Left colon (tissue), 2 donors: ENCODE results near the gene CCNQ. TPM values are rescaled to one million over a fixed set of nuclear protein-coding genes. Genes with fewer than 3 reads are reported as not detected.
A peak's percentile ranks its signal among the peaks of the same experiment; 100 is the strongest.

ENCODE experiments used
- ATAC-seq: fragments of 200-7000 bp; cut with Tn5 transposase; one replicate; pipeline ENCODE4 v1.9.1; 2020; ENCODE audit warnings: mild to moderate bottlenecking, moderate library complexity
- DNase-seq, 2 donors: peaks; one replicate each; pipeline ENCODE4 v3.0.0-alpha.2; 2020
- intact Hi-C, 2 donors: fragments of 100-400 bp; cut with DNase I in 1 of 2; cut with micrococcal nuclease in 1 of 2; formaldehyde crosslinking; loops; one replicate each; pipeline versions ENCODE4 v1.11.2 to v1.14.0; 2022; cut with DNase I, micrococcal nuclease
- total RNA-seq, 2 donors: library from RNA; stranded (reverse); fragmentation: NEBNext Ultra II Directional; extraction: Animal tissue kit (Norgen Biotek cat#: 25700); gene quantifications; one replicate each; pipeline ENCODE4 v1.2.1, GENCODE V29; 2021
- donor health status: DM: no; HTN: no; CAD: no.
- donor health status: DM: yes; HTN: yes; CAD: no.

The CCNQ gene
- total RNA-seq, 2 donors from 2014 or later, result 20.4 to 21.8 TPM

GRCh38 chrX:153638436-153639176 lies 39.7 kb upstream of the CCNQ start:
- DNase-seq (no peak), ATAC-seq (no peak)
- intact Hi-C loops, result no loop called here

- intact Hi-C loops, result no loop called here
- ATAC-seq, result no peak
- no peak for DNase-seq
These were observed 39.1 kb upstream of the CCNQ start for GRCh38 chrX:153638041-153638371.

DNA sequence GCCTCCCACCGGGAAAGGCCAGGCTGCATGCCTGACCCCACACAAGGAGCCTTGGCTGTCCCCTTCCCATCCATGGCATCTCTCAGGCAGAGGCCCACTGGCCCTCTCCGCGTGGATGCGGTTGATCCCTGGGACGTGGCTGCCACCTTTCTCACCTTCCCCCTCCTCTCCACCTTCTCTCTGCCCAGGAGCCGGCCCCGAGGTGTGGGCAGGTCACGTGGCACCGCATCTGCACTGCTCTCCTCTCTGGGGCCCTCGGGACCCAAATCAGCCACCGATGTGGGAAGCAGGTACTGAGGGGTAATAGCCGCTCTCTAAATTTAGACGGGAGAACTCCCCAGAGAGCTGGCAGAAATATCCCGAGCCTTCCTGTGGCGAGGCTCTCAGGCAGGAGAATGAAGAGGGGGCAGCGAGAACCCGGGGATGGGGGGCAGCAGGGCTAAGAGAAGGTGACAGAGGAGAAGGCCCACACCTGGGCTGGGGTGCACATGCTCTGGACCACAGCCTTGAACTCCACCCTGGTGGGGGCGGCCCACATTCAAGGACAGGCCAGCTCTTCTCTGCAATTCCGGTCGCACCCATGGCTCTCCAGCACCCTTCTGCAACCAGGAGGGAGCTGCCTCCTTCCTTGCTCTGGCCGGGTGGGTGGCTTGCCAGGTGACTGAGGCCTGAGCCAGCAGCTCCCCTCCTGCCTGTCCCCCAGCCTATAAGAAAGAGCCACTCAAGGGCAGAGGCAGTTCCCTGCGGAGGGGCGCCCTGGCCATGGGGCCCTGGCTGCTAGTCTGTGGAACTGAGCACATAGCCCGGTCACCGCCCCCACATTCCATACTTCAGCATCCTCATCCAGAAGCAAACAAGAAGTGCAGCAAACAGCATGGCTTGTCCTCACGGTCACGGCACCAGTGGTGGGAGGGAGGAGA lies 38.4 kb upstream of the CCNQ start:
- DNase-seq, result no peak
- intact Hi-C loops, result no loop called here

GRCh38 chrX:153636716-153637115 lies 37.8 kb upstream of the CCNQ start:
- DNase-seq (no peak), ATAC-seq (no peak)
- intact Hi-C loops, result no loop called here

More for the DNA sequence above, 38.4 kb upstream of the CCNQ start:
- ATAC-seq, result no peak

- intact Hi-C loops, result no loop called here
- DNase-seq (peak in 1 of 2 donors; percentile 54), ATAC-seq (peak; percentile 74)
These were observed 37.1 kb upstream of the CCNQ start for GRCh38 chrX:153635788-153636668.

- intact Hi-C loops, result no loop called here
- no peak for ATAC-seq
- no peak for DNase-seq
These were observed 36.4 kb upstream of the CCNQ start for GRCh38 chrX:153635388-153635787.

GRCh38 chrX:153634832-153635231 lies 35.9 kb upstream of the CCNQ start:
- no peak for DNase-seq
- intact Hi-C loops, result no loop called here
- no peak for ATAC-seq

GRCh38 chrX:153634236-153634635 lies 35.3 kb upstream of the CCNQ start:
- intact Hi-C loops, result no loop called here
- DNase-seq (no peak), ATAC-seq (no peak)

- intact Hi-C loops, result no loop called here
- ATAC-seq (no peak), DNase-seq (no peak)
These were observed 34.8 kb upstream of the CCNQ start for GRCh38 chrX:153633607-153634180.

DNA sequence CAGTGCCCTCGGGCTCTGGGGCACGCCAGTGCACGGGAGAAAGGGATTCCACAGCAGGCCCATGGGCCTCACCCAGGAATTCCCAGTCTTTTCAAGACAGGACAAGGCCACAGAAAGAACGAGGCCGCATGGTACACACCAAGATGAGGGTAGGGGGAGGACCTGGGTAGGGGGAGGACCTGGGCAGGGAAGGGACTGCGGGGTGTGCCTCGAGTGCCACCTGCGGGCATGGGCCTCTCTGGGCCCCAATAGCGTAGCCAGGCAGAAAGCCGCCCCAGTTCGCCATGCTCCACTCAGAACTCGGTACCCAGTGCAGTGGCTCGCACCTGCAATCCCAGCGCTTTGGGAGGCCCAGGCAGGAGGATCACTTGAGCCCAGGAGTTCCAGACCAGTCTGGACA lies 34.1 kb upstream of the CCNQ start:
- ATAC-seq (no peak), DNase-seq (no peak)
- intact Hi-C loops, result no loop called here

DNA sequence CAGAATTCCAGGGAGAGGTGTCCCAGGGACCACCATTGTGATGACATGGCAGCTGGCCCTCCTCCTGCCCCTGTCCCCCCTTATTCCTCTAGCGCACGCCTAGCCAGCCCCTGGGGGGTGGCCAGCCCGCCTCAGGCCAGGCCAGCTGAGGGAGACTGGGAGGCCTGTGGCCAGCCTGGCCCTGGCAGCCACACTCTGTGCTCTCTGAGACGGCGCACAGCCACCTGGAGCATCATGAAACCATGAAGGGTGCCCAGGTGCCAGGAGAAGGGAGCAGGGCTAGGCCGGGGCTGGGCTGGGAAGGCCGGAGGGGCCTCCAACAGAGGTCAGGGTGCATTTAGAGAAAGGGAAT lies 33.6 kb upstream of the CCNQ start:
- no peak for DNase-seq
- no peak for ATAC-seq
- intact Hi-C loops, result no loop called here

DNA sequence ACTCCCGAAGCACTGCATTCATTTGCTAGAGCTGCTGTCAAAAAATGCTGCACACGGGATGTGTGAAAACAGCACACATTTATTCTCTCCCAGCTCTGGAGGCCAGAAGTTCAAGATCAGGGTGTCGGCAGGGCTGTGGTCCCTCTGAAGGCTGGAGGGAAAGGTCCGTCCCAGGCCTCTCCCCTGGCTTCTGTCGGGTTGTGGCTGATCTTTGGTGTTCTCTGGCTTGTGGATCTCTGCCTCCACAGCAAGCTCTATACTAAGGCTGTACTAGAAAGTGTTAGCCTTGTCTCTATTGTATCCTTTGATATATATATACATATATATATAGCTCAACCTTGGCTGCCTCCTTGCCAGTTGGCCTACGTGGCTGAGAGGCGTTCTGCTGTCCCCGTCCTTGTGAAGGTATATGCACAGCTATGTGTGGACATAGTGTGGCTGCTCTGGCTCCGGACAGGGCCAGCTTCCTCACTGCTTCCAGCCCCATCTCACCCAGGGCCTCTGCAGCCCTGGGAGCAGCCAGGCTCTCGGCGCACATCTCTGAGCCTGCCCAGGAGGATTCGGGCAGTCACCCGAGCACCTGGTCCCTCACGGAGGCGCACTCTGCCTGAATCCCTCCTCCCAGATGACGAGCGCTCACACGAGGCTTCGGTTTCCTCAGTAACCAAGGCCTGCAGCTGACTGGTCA lies 33.1 kb upstream of the CCNQ start:
- intact Hi-C loops, result no loop called here
- DNase-seq (no peak), ATAC-seq (no peak)

GRCh38 chrX:153631346-153631745 lies 32.4 kb upstream of the CCNQ start:
- intact Hi-C loops, result no loop called here
- no peak for ATAC-seq
- no peak for DNase-seq

GRCh38 chrX:153628665-153629064 lies 29.7 kb upstream of the CCNQ start:
- ATAC-seq (no peak), DNase-seq (no peak)
- intact Hi-C loops, result no loop called here

- ATAC-seq, result no peak
- intact Hi-C loops, result no loop called here
These were observed 29.2 kb upstream of the CCNQ start for GRCh38 chrX:153628129-153628528.

DNA sequence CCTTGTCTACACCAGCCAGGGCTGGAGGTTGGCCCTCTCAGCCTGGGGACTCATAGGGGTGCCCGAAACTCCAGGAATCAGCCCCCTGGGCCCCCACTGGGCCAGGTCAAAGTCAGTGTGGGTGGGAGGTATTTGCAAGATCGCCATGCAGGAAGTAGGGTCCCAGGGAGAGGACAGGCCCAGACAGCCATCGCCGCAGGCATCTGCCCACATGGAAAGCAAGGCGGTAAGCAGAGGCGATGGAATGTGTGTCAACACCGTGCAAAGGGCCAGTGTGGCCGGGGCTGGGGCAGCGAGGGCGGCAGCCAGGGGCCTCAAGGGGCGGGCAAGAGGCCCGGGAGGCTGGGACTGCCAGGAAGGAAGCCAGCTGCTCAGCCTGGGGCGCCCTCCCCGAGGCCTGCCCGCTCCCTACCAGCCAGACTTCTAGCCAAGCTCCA lies 28.8 kb upstream of the CCNQ start:
- DNase-seq, result no peak
- ATAC-seq, result no peak
- intact Hi-C loops, result no loop called here

More at GRCh38 chrX:153628129-153628528, 29.2 kb upstream of the CCNQ start:
- no peak for DNase-seq

GRCh38 chrX:153626863-153627674 lies 28.1 kb upstream of the CCNQ start:
- ATAC-seq, result no peak
- intact Hi-C loops, result no loop called here
- DNase-seq, result peak in 1 of 2 donors; percentile 4
